ENCODE data around the gene LRRFIP2.

GRCh38 chr3:37147666-37148065 is 26.7 kb downstream of the LRRFIP2 start:
- no peak for TF ChIP-seq POLR2A (IDR thresholded peaks at IDR 0.05)
- TF ChIP-seq CTCF (IDR thresholded peaks at IDR 0.05): no peak
